Ovary (tissue), 10 donors: Measurements from ENCODE around the gene MAP1LC3B. TPM values are rescaled to one million over a fixed set of nuclear protein-coding genes. Genes with fewer than 3 reads are reported as not detected.

Experiments used
- DNase-seq, 5 donors: peaks; one replicate each; pipeline ENCODE4 v3.0.0-alpha.2; 2019 to 2020
- H3K27ac ChIP-seq, 2 donors: fragments of 200-600 bp; one replicate each; pipeline versions ENCODE4 v1.5.1 to v1.8.0; 2019 to 2022
- H3K27me3 ChIP-seq: fragments of 200-600 bp; one replicate; pipeline ENCODE4 v1.8.0; 2022
- H3K36me3 ChIP-seq: fragments of 200-600 bp; sonication (generic); one replicate; pipeline ENCODE4 v1.5.1; 2019
- H3K4me1 ChIP-seq: one replicate; pipeline ENCODE4 v1.8.1; 2013; ENCODE audit warnings: mild to moderate bottlenecking, moderate library complexity; ENCODE audit not compliant: insufficient read depth
- H3K4me3 ChIP-seq: fragments of 200-600 bp; sonication (generic); one replicate; pipeline ENCODE4 v1.5.1; 2017
- H3K9me3 ChIP-seq, 2 donors: fragments of 200-600 bp in 1 of 2; sonication (generic) in 1 of 2; one replicate each; pipeline versions ENCODE4 v1.5.1 to v1.8.1; 2013 to 2019; ENCODE audit warnings: mild to moderate bottlenecking in 1 of 2, moderate library complexity in 1 of 2
- EP300 ChIP-seq: sonication (generic); formaldehyde crosslinking; IDR thresholded peaks from one replicate; pipeline ENCODE4 v1.6.1; 2017; ENCODE audit warnings: antibody characterized with exemption
- POLR2A ChIP-seq: fragments of 450-650 bp; IDR thresholded peaks from one replicate; pipeline ENCODE4 v1.6.1; 2017; ENCODE audit warnings: antibody characterized with exemption, mild to moderate bottlenecking, moderate library complexity
- WGBS, 3 donors: extraction: QIAGEN DNeasy Blood & Tissue Kit in 1 of 3; methylation state at CpG; one replicate each; pipeline versions ENCODE4 v1.1.5 to v1.1.7; 2013 to 2017; 5-methylcytosine and 5-hydroxymethylcytosine counted together
- intact Hi-C, 4 donors: fragments of 100-400 bp; cut with DNase I; formaldehyde crosslinking; loops; one replicate each; pipeline versions ENCODE4 v1.11.0 to v1.15.1; 2022 to 2023
- long read RNA-seq, 3 donors: library from polyadenylated mRNA in 2 of 3; unstranded in 2 of 3; transcript quantifications; one replicate each; pipeline ENCODE4 v2.0.0 and lab custom pipeline, GENCODE V29; 2021 to 2026
- polyA plus RNA-seq, 2 donors: library from polyadenylated mRNA; stranded (reverse); fragments of 200-250 nt in 1 of 2; fragments of 350-450 nt in 1 of 2; fragmentation: Illumina TruSeq in 1 of 2; extraction: RNeasy Lipid Tissue Mini Kit (QIAGEN cat#74804) in 1 of 2; gene quantifications; one replicate each; pipeline ENCODE4 v1.2.3, GENCODE V29; 2013 to 2014
- total RNA-seq, 7 donors: library from RNA; depleted of rRNA in 2 of 7; stranded (reverse); fragments of >200 nt in 2 of 7; fragmentation: NEBNext Ultra II Directional in 3 of 7; extraction: Animal tissue kit (Norgen Biotek cat#: 25700) in 3 of 7; gene quantifications; one replicate each; pipeline versions ENCODE4 v1.1.0 to v1.2.4, GENCODE V29; 2016 to 2023
- TF ChIP-seq, protein P1 (sequence below), 3 donors: fragments of 450-650 bp in 2 of 3; fragments of 200-600 bp in 1 of 3; IDR thresholded peaks; one replicate each; pipeline versions ENCODE4 v1.5.1 to v1.8.0; 2016 to 2022; ENCODE audit warnings: antibody characterized with exemption in 3 of 3, mild to moderate bottlenecking in 1 of 3
- donor health status: DM: no; HTN: no; CAD: no; lungs with moderate emphysema.
- donor health status: DM: no; HTN: no; CAD: no.
- donor health status: Bipolar disorder and iron deficiency.
- donor health status: DM: yes; HTN: yes; CAD: no.
- donor health status: DM: no; HTN: no; CAD: no.
- donor health status: DM: yes; HTN: yes; CAD: no.

The MAP1LC3B gene
- 10 to 100 TPM; 32.9 to 54.6 (median 42.9) TPM for total RNA-seq
- polyA plus RNA-seq: 100 to 1,000 TPM in 1 of 2 donors, 10 to 100 TPM in 1; 47.9 to 110 TPM
- long read RNA-seq, donor 1, transcript MAP1LC3B-201 (4 exons, 2,688 nt): major isoform, 360 of 405 reads
- long read RNA-seq, donor 1, partial matches to known transcripts: 18 of 405 reads
- long read RNA-seq, donor 1, other reads (novel, unspliced or antisense): 27 of 405 reads
- long read RNA-seq, donor 2, transcript MAP1LC3B-201 (4 exons, 2,688 nt): major isoform, 72 of 72 reads
- long read RNA-seq, donor 2, partial matches to known transcripts: 0 of 72 reads
- long read RNA-seq, donor 2, other reads (novel, unspliced or antisense): 0 of 72 reads
- long read RNA-seq, donor 3, transcript MAP1LC3B-201 (4 exons, 2,688 nt): major isoform, 110 of 123 reads
- long read RNA-seq, donor 3, partial matches to known transcripts: 1 of 123 reads
- long read RNA-seq, donor 3, other reads (novel, unspliced or antisense): 12 of 123 reads

DNA sequence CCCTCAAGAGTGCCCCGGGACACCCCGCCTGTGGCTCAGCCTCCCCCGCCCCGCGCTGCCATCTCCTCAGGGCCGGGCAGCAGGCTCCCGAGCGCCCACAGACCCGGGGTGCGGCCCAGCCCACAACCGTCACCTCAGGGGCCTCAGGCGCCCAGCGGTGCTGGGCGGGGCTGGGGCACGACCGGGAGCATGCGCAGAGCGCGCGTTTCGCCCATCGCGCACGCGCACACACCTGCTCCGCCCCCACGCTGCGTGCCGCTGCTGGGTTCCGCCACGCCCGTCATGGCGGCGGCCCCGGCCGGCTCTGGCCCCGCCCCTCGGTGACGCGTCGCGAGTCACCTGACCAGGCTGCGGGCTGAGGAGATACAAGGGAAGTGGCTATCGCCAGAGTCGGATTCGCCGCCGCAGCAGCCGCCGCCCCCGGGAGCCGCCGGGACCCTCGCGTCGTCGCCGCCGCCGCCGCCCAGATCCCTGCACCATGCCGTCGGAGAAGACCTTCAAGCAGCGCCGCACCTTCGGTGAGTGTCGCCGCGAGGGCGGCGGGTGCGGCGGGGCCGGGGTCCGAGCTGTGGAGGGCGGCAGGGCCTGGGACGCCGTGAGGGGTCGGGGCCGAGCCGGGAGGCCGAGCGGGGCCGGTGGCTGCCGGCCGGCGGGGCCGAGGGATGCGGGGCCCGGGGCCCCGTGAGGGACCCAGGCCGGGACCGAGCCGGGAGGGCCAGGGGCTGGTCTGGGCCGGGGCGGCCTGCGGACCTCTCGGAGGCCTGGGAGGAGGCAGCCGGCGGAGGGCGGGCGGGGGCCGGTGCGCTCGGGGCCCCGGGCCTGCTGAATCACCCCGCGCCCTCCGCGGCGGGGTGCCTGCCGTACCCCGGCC, at the start of gene MAP1LC3B:
Gene MAP1LC3B, plus strand, starts transcription at position 387 of the 871 bp plus-strand sequence. Its CDS starts 92 bp downstream, at position 479.
- WGBS, 3 donors: 0 to 1% (median 0%) methylated on average over 39 to 113 of the region's 113 CpGs
- peak; percentile 96 to 100 (median 98) for DNase-seq
- no peaks in the 10 kb centered on the region for H3K36me3 ChIP-seq
- H3K4me1 ChIP-seq: peaks cover 8% of the 10 kb centered on the region
- H3K27ac ChIP-seq: peak within 1 kb of the TSS; percentile 97
- no peaks in the 10 kb centered on the region for H3K9me3 ChIP-seq
- H3K4me3 ChIP-seq: peak within 1 kb of the TSS; percentile 88
- no peaks in the 10 kb centered on the region for H3K27me3 ChIP-seq
- TF ChIP-seq POLR2A (peak; percentile 98), EP300 (peak; percentile 40)
- TF ChIP-seq, protein P1, sequence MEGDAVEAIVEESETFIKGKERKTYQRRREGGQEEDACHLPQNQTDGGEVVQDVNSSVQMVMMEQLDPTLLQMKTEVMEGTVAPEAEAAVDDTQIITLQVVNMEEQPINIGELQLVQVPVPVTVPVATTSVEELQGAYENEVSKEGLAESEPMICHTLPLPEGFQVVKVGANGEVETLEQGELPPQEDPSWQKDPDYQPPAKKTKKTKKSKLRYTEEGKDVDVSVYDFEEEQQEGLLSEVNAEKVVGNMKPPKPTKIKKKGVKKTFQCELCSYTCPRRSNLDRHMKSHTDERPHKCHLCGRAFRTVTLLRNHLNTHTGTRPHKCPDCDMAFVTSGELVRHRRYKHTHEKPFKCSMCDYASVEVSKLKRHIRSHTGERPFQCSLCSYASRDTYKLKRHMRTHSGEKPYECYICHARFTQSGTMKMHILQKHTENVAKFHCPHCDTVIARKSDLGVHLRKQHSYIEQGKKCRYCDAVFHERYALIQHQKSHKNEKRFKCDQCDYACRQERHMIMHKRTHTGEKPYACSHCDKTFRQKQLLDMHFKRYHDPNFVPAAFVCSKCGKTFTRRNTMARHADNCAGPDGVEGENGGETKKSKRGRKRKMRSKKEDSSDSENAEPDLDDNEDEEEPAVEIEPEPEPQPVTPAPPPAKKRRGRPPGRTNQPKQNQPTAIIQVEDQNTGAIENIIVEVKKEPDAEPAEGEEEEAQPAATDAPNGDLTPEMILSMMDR (IDR thresholded peaks at IDR 0.05): peak in 2 of 3 donors; percentile 21 to 24
- intact Hi-C loops: loop anchor here in 2 of 4 donors (5.0 kb wide), 2 partner anchors 75 to 245 kb away; partner anchors contain the start of gene C16orf95 (in 1 of the 2)

DNA sequence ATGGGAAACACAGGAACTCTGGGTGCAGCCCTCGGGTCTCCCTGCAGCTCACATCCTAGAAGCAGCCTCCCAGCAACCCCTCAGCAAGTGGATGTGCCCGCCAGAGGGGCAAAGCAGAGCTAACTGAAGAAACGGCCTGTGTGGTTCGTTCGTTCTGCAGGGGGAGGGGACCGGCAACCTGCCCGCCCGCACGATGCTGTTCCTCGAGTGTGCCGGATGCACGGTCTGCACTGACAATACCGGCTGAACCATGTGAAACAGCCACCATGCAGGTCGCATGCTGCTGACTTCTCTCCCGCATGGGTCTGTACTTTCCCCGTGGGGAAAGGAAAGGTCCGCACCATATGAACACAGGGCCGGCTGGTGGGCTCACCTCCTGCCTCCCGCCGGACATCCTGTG, 49.6 kb upstream of the MAP1LC3B start:
- WGBS, 3 donors: 90 to 96% (median 91%) methylated on average over 20 of the region's 20 CpGs
- peaks cover 12% of the 10 kb centered on the region for H3K4me1 ChIP-seq
- TF ChIP-seq, protein P1 (IDR thresholded peaks at IDR 0.05): no peak
- TF ChIP-seq POLR2A (no peak), EP300 (no peak)
- H3K36me3 ChIP-seq: no peaks in the 10 kb centered on the region
- no peaks in the 10 kb centered on the region for H3K27me3 ChIP-seq
- H3K27ac ChIP-seq: no peak overlapping the region
- intact Hi-C loops: no loop called here
- DNase-seq: no peak
- H3K9me3 ChIP-seq: no peaks in the 10 kb centered on the region
- no peak overlapping the region for H3K4me3 ChIP-seq

DNA sequence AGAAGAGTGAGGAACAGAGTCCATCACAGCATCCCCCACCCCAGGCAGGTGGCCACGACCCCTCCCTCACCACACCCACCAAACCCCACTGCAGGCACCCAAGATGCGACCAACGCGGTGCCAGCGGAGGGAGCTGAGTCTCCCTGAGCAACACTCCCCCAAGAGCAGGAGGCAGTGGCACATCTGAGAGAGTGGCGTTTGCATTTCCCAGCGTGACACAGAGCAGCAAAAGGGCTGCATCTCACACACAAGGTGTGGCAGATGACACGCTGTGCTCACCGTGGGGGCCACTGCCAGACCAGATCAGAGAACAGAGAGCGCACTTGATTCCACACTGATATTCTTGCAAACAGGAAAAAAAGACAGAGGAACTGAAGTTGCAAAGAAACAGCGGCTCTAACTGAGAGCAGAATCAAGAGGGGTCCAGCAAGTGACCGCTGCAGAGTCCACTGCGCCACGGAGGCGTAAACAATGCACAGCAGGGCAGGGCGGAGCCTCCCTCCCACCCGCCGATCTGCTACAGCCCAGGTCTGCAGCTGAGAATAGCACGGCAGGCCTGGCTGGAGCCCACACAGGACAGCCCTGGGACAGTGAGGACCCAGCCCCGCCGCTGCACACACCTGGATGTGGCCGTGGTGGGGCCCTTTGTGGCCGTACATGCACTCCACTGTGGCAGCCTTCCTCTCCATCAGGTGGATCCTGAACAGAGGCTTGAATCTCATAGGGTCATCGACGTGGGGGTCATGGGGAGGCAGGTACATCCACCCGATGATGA, 49.0 kb upstream of the MAP1LC3B start:
- no peak for TF ChIP-seq POLR2A
- intact Hi-C loops: no loop called here
- H3K9me3 ChIP-seq: no peaks in the 10 kb centered on the region
- WGBS, 3 donors: 81 to 82% (median 81%) methylated on average over 26 of the region's 26 CpGs
- no peak overlapping the region for H3K27ac ChIP-seq
- H3K4me1 ChIP-seq: peaks cover 12% of the 10 kb centered on the region
- H3K36me3 ChIP-seq: no peaks in the 10 kb centered on the region
- DNase-seq: no peak
- no peak overlapping the region for H3K4me3 ChIP-seq
- no peaks in the 10 kb centered on the region for H3K27me3 ChIP-seq

DNA sequence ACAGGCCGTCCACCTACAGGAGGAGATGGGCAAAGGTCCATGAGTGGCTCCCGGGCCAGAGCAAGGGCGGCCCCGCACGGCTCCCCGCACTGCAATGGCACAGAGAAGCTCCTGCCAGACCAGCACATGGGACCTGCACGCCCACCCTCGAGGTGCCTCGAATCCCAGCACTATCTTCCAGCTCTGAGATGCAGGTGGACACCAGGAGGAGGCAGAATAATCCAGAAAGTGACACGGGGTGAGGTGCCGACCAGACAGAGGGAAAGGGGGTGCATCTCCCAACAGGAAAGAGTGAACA, 48.4 kb upstream of the MAP1LC3B start:
- no peaks in the 10 kb centered on the region for H3K9me3 ChIP-seq
- no peak overlapping the region for H3K4me3 ChIP-seq
- H3K4me1 ChIP-seq: peaks cover 12% of the 10 kb centered on the region
- no peak overlapping the region for H3K27ac ChIP-seq
- intact Hi-C loops: no loop called here
- DNase-seq: no peak
- no peaks in the 10 kb centered on the region for H3K36me3 ChIP-seq
- no peaks in the 10 kb centered on the region for H3K27me3 ChIP-seq
- TF ChIP-seq, protein P1 (IDR thresholded peaks at IDR 0.05): no peak
- TF ChIP-seq POLR2A (no peak), EP300 (no peak)
- 82 to 87% (median 82%) methylated on average over 11 of the region's 11 CpGs for WGBS, 3 donors
